CD14-positive monocyte (primary cell): ENCODE results near the gene MCTS1. TPM values are rescaled to one million over a fixed set of nuclear protein-coding genes. Genes with fewer than 3 reads are reported as not detected.
A peak's percentile ranks its signal among the peaks of the same experiment; 100 is the strongest.

Source experiments
- DNase-seq, 3 donors: peaks; one replicate each; pipeline ENCODE4 v3.0.0-alpha.2; 2011 to 2022
- H2AFZ ChIP-seq: 2 replicates; pipeline ENCODE4 v1.6.0; 2012; ENCODE audit warnings: mild to moderate bottlenecking, low read depth, low read length, inconsistent platforms; ENCODE audit not compliant: insufficient read depth, poor library complexity, severe bottlenecking
- H3K27ac ChIP-seq, 2 donors: 1 replicate in 1 of 2; 2 replicates in 1 of 2; pipeline ENCODE4 v1.5.1; 2012 to 2013; ENCODE audit warnings: low read length in 2 of 2, control low read depth in 1 of 2, inconsistent platforms in 1 of 2, low read depth in 1 of 2, mild to moderate bottlenecking in 1 of 2
- H3K27me3 ChIP-seq, 2 donors: one replicate each; pipeline versions ENCODE4 v1.6.0 to v1.6.1; 2011 to 2013; ENCODE audit warnings: low read length in 2 of 2; ENCODE audit not compliant: control insufficient read depth in 2 of 2, insufficient read depth in 2 of 2
- H3K36me3 ChIP-seq, 2 donors: replicated peaks in 1 of 2; 1 replicate in 1 of 2; 2 replicates in 1 of 2; pipeline versions ENCODE4 v1.5.1 to v1.6.1; 2012 to 2013; ENCODE audit warnings: low read length in 2 of 2, control low read depth in 1 of 2, inconsistent platforms in 1 of 2, mild to moderate bottlenecking in 1 of 2; ENCODE audit not compliant: insufficient read depth in 2 of 2, control insufficient read depth in 1 of 2
- H3K4me1 ChIP-seq, 2 donors: 1 replicate in 1 of 2; 2 replicates in 1 of 2; pipeline versions ENCODE4 v1.5.1 to v1.6.1; 2012 to 2013; ENCODE audit warnings: low read length in 2 of 2, control low read depth in 1 of 2, inconsistent platforms in 1 of 2, mild to moderate bottlenecking in 1 of 2, moderate library complexity in 1 of 2; ENCODE audit not compliant: insufficient read depth in 2 of 2, control insufficient read depth in 1 of 2
- H3K4me2 ChIP-seq: replicated peaks from 2 replicates; pipeline ENCODE3; 2012; ENCODE audit warnings: low read length, moderate library complexity, mild to moderate bottlenecking; ENCODE audit not compliant: poor library complexity, severe bottlenecking; ENCODE audit errors: extremely low read depth
- H3K4me3 ChIP-seq, 3 experiments: fragments of 200-600 bp in 1 of 3; sonication (generic) in 1 of 3; replicated peaks in 1 of 3; 1 replicate in 2 of 3; 2 replicates in 1 of 3; pipeline ENCODE4 v1.5.1; 2011 to 2013; ENCODE audit warnings: low read length in 3 of 3, mild to moderate bottlenecking in 3 of 3, control low read depth in 2 of 3, low read depth in 2 of 3, inconsistent platforms in 1 of 3, moderate library complexity in 1 of 3
- H3K79me2 ChIP-seq: 2 replicates; pipeline ENCODE4 v1.6.0; 2012; ENCODE audit warnings: mild to moderate bottlenecking, control low read depth, inconsistent platforms, low read length, moderate library complexity; ENCODE audit not compliant: insufficient read depth
- H3K9ac ChIP-seq: 2 replicates; pipeline ENCODE4 v1.6.0; 2017; ENCODE audit warnings: low read length, mild to moderate bottlenecking; ENCODE audit not compliant: insufficient read depth, poor library complexity, severe bottlenecking
- H3K9me3 ChIP-seq, 2 donors: replicated peaks in 1 of 2; 1 replicate in 1 of 2; 2 replicates in 1 of 2; pipeline versions ENCODE4 v1.5.1 to v1.6.1; 2012 to 2013; ENCODE audit warnings: low read length in 2 of 2, control low read depth in 1 of 2; ENCODE audit not compliant: control insufficient read depth in 1 of 2, insufficient read depth in 1 of 2
- H4K20me1 ChIP-seq: 2 replicates; pipeline ENCODE4 v1.6.0; 2012; ENCODE audit warnings: mild to moderate bottlenecking, low read length, control low read depth, moderate library complexity; ENCODE audit not compliant: insufficient read depth
- H3K27ac Mint-ChIP-seq, 7 donors: one replicate each; pipeline ENCODE4 v1.8.0; 2020; ENCODE audit warnings: mild to moderate bottlenecking in 7 of 7, mixed read lengths in 7 of 7, moderate library complexity in 6 of 7, inconsistent platforms in 2 of 7
- H3K27me3 Mint-ChIP-seq, 3 donors: one replicate each; pipeline ENCODE4 v1.8.0; 2021 to 2022; ENCODE audit warnings: low read depth in 3 of 3, mild to moderate bottlenecking in 3 of 3, mixed read lengths in 3 of 3, moderate library complexity in 3 of 3, inconsistent platforms in 1 of 3
- H3K36me3 Mint-ChIP-seq, 2 donors: one replicate each; pipeline ENCODE4 v1.8.0; 2020; ENCODE audit warnings: mixed read lengths in 2 of 2, inconsistent platforms in 1 of 2, mild to moderate bottlenecking in 1 of 2
- H3K4me1 Mint-ChIP-seq: one replicate; pipeline ENCODE4 v1.8.0; 2020; ENCODE audit warnings: mild to moderate bottlenecking, mixed read lengths
- H3K4me3 Mint-ChIP-seq, 2 donors: one replicate each; pipeline ENCODE4 v1.8.0; 2020; ENCODE audit warnings: mild to moderate bottlenecking in 2 of 2, mixed read lengths in 2 of 2, moderate library complexity in 1 of 2
- H3K9me3 Mint-ChIP-seq, 7 donors: one replicate each; pipeline ENCODE4 v1.8.0; 2020 to 2022; ENCODE audit warnings: mixed read lengths in 7 of 7, mild to moderate bottlenecking in 6 of 7, moderate library complexity in 6 of 7, inconsistent platforms in 2 of 7
- CTCF ChIP-seq: fragments of 200-600 bp; IDR thresholded peaks from one replicate; pipeline ENCODE4 v1.8.0; 2022; ENCODE audit warnings: antibody characterized with exemption, mild to moderate bottlenecking
- WGBS: methylation state at CpG from one replicate; pipeline ENCODE4 v1.1.5; 2013; ENCODE audit warnings: missing lambda C conversion rate; ENCODE audit not compliant: insufficient coverage; 5-methylcytosine and 5-hydroxymethylcytosine counted together
- intact Hi-C, 2 donors: fragments of 100-400 bp; cut with micrococcal nuclease; formaldehyde crosslinking; loops; one replicate each; pipeline versions ENCODE4 v1.15.0 to v1.15.1; 2023
- polyA plus RNA-seq, 3 donors: library from polyadenylated mRNA; depleted of rRNA in 1 of 3; unstranded in 2 of 3; stranded (reverse) in 1 of 3; fragments of 300-500 nt in 2 of 3; fragments of >200 nt in 1 of 3; fragmentation: Illumina TruSeq in 2 of 3; gene quantifications; 1 replicate in 2 of 3; 2 replicates in 1 of 3; pipeline ENCODE4 v1.2.3, GENCODE V29; 2012 to 2021

Gene MCTS1
- polyA plus RNA-seq, 3 donors, result 25.0 to 85.1 (median 74.6) TPM

- peaks cover 0 to 7% (median 0%) of the 10 kb centered on the region in 7 donors for H3K9me3 Mint-ChIP-seq
Observed at GRCh38 chrX:120559804-120560203, 44.1 kb upstream of the MCTS1 start.

GRCh38 chrX:120560405-120560841 is 43.5 kb upstream of the MCTS1 start:
- H3K36me3 Mint-ChIP-seq, result peaks cover 5% of the 10 kb centered on the region in 2 donors
- H3K4me3 Mint-ChIP-seq, result peak overlapping the region; percentile 92 to 96
- no peaks in the 10 kb centered on the region for H3K27me3 ChIP-seq
- WGBS, result 0% methylated on average over 3 of the region's 10 CpGs
- intact Hi-C loops, result loop anchor here (5.0 kb wide), 2 partner anchors 42 to 72 kb away; partner anchors contain the start of genes C1GALT1C1 (in 1 of the 2) and MCTS1 (in 1 of the 2)
- peaks cover 6 to 20% of the 10 kb centered on the region in 2 donors for H3K36me3 ChIP-seq
- H3K27ac ChIP-seq, result peak overlapping the region; percentile 92 to 97
- DNase-seq, result no peak
- no peaks in the 10 kb centered on the region for H3K9me3 ChIP-seq
- peaks cover 43% of the 10 kb centered on the region for H3K79me2 ChIP-seq
- peak overlapping the region; percentile 82 for H2AFZ ChIP-seq
- H3K27me3 Mint-ChIP-seq, result peaks cover 0 to 3% (median 2%) of the 10 kb centered on the region in 3 donors
- peaks cover 25% of the 10 kb centered on the region for H3K4me1 Mint-ChIP-seq
- TF ChIP-seq CTCF, result no peak
- peak overlapping the region; percentile 89 for H3K9ac ChIP-seq
- peak overlapping the region; percentile 90 to 98 (median 96) for H3K27ac Mint-ChIP-seq
- no peaks in the 10 kb centered on the region for H4K20me1 ChIP-seq
- peaks cover 22 to 30% of the 10 kb centered on the region in 2 donors for H3K4me1 ChIP-seq
- H3K4me3 ChIP-seq, result peak overlapping the region; percentile 88 to 93 (median 91)
- peak overlapping the region; percentile 80 for H3K4me2 ChIP-seq
- H3K9me3 Mint-ChIP-seq, result peaks cover 0 to 7% (median 0%) of the 10 kb centered on the region in 7 donors

More at GRCh38 chrX:120559804-120560203, 44.1 kb upstream of the MCTS1 start:
- Mint-ChIP-seq H3K27ac (peak overlapping the region in 6 of 7 donors; percentile 90 to 98 (median 96)), H3K4me1 (peaks cover 25% of the 10 kb centered on the region), H3K27me3 (peaks cover 0 to 3% (median 2%) of the 10 kb centered on the region in 3 donors), H3K36me3 (peaks cover 6 to 7% of the 10 kb centered on the region in 2 donors), H3K4me3 (peak overlapping the region; percentile 92 to 96)
- Histone ChIP-seq H3K27me3 (no peaks in the 10 kb centered on the region), H2AFZ (peak overlapping the region; percentile 82), H3K9me3 (no peaks in the 10 kb centered on the region), H3K79me2 (peaks cover 43% of the 10 kb centered on the region), H3K4me2 (peak overlapping the region; percentile 80), H4K20me1 (no peaks in the 10 kb centered on the region), H3K36me3 (peaks cover 10 to 23% of the 10 kb centered on the region in 2 donors), H3K4me3 (peak overlapping the region; percentile 88 to 93 (median 91)), H3K9ac (peak overlapping the region; percentile 89), H3K4me1 (peaks cover 22 to 30% of the 10 kb centered on the region in 2 donors), H3K27ac (peak overlapping the region; percentile 92 to 97)
- intact Hi-C loops, result loop anchor here (5.0 kb wide), 2 partner anchors 42 to 72 kb away; partner anchors contain the start of genes C1GALT1C1 (in 1 of the 2) and MCTS1 (in 1 of the 2)
- DNase-seq, result no peak
- WGBS, result no CpG with 5 or more reads among the region's 7 CpGs
- no peak for TF ChIP-seq CTCF
